GM23248 (cell line): ENCODE measurements around the gene FARP1.

ENCODE experiments used
- EZH2 ChIP-seq: fragments of 200-600 bp; sonication (generic); IDR thresholded peaks from 2 replicates; pipeline ENCODE4 v1.6.1; 2018; ENCODE audit warnings: antibody characterized with exemption, mild to moderate bottlenecking; ENCODE audit not compliant: insufficient read depth, poor library complexity, severe bottlenecking
- EZH2phosphoT487 ChIP-seq: fragments of 200-600 bp; sonication (generic); IDR thresholded peaks from 2 replicates; pipeline ENCODE4 v1.6.1; 2018; ENCODE audit warnings: antibody characterized with exemption, moderate library complexity, mild to moderate bottlenecking, low read depth; ENCODE audit not compliant: insufficient read depth

DNA sequence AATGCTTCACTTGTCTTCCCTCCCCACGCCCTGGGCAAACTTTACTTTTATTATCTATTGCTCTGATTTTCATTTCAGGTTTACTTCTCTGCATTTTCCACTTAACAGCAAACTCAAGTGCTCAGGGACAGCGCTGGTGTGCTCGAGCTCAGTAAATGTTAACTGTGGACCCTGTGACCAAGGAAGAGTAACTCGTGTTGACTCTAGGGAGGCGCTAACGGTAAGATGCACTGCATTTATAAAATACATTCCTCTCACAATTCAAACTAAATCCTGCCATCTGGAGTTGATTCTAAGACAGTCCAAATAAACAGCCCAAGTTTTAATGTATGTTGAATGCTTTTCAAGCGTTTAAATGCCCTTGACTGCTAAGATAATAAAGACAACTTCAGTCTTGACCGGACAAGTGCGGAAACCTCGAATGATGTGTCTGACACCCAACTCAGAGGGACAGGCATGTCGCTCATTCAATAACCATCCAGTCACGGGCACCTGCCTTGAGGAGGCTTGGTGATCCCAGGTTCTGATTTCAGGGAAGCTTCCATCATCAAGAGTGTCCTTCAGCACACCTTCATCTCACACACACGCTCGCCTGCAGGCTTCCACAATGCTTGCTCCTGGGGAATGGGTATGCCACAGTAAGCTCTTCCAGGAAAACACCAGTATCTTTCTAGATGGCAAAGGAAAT lies 340.9 kb downstream of the FARP1 start:
- TF ChIP-seq EZH2 (no peak), EZH2phosphoT487 (no peak)
